Measurements from ENCODE around the gene TSPAN9.

Gene TSPAN9

GRCh38 chr12:3213768-3214167 is 136.6 kb downstream of the TSPAN9 start:
- no peak for DNase-seq

DNA sequence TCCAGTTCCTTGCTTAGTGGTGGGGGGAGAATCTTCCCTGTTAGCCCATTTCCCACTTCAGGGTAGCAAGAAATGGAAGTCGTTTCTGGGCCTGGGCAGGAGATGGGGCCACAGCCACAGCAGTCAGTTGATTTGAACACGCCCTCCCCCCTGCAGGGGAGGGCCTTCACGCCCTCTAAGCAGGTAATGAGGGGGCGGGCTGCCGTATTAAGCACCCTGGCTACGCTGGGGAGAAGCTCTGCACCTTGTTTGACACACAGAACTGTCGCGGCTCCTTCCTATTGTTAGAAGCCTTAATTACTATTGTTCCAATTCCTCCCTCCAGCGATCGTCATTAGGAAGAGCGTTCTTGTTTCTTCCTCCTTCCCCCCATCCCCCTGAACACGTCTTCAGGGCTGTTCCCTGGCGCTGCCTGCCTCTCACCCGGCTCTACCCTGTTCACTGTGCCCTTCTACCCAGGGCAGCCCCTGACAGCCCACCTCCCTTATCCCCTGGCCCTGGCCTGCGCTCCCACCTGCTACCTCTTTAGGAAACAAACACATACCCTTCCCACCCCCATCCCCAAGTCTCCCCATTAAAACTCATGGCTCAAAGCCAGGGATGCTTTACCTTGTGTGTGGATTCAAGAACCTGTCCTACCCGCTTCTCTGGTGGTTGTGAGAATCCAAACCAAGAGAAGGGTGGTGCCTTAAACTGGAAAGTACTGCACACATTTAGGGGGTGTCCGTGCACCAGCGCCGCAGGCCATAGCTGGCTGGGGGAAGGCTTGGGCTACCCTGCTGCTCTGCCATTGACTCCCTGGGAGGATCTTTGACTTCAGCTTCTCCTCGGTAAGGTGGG is 137.6 kb downstream of the TSPAN9 start:
- DNase-seq: no peak

DNA sequence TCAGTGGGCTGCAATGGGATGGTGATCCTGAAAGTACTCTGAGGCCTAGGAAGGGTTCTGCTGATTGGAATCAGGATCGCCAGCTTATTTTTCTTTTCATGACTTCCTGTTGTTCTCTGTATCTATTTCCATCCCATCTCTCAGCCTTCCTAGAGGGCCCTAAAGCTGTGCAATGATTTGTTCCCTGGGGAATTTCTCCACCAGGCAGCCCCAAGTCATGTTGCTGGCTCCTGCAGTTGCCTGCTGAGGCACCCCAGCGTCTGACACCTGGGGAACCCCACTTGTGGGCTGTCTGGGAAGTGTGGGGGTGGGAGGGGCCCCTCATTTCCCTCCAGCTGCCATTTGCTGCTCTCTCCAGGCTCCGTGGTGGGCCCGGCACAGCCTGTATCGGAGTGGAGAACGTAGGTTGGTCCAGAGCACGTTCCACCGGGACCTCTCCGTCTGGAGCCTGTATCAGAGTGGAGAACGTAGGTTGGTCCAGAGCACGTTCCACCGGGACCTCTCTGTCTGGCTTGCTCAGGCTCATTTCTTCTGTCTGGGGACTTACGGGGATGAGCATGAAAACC is 138.3 kb downstream of the TSPAN9 start:
- no peak for DNase-seq

GRCh38 chr12:3216097-3216496 is 138.9 kb downstream of the TSPAN9 start:
- DNase-seq: no peak

DNA sequence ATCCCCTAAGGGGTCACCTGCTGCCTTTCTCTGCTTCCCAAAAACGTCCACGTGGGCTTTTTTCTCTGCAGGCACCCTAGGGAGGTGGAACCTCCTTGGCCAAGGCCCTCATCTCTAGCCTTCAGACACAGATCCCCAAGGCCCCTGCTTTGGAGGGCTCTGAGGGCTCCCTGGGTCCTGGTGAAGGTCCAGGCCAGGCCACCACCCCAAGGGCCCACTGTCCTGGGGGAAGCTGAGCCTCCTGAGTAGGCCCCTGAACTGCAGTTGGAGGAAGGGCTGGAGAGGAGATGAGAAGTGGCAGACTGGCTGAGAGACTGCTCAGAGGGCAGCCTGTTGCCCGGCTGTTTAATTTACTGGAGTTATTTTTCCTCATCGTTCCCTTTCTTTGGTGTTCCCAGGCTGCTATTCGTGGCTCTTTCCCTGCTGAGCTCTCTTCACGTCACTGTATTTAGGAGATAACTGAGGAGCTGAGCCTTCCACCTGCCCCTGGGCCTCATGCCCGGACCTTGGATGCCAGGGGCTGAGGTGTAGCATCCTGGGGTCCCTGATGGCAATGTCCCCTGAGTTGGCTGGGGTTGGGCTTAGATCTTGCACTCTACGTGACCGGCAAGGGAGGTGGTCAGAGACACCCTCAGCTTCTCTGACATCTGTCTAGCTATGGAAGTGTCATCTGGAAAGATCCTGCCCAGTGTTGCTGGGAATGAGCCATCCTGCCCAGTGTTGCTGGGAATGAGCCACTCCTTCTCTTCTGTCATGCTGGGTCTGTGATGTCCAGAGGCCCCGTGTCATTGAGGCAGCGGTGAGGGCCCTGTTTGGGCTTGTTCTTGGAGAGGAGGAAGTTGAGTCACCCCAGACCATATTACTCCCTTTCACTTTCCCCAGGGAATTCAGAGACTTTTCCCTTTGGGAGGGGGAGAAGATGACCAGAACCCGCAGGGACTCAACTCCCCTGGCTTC is 139.8 kb downstream of the TSPAN9 start:
- DNase-seq: no peak

GRCh38 chr12:3217683-3218079 is 140.5 kb downstream of the TSPAN9 start:
- no peak for DNase-seq

- no peak for DNase-seq
These were observed 141.3 kb downstream of the TSPAN9 start for GRCh38 chr12:3218228-3219171.

- no peak for DNase-seq
These were observed 142.1 kb downstream of the TSPAN9 start for GRCh38 chr12:3219233-3219632.

GRCh38 chr12:3220382-3221321 is 143.5 kb downstream of the TSPAN9 start:
- DNase-seq: no peak

DNA sequence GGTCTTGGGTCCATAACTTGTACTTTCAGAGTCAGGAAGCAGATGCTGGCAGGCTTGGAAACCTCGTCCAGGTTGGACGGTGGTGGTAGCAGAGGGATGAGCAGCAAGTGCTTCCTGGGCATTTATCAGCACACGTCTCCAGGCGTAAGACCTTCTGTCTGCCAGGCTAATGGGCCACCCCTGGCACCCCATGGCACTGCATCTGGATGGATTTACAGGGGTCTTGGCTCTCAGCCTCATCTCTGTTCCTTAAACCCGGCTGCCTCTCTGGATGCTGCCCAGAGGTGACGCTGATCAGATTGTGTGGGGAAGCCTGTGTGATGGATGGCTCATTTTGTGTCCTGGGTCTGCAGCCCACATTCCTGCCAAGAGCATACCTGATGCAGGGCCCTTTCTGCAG is 145.1 kb downstream of the TSPAN9 start:
- no peak for DNase-seq

DNA sequence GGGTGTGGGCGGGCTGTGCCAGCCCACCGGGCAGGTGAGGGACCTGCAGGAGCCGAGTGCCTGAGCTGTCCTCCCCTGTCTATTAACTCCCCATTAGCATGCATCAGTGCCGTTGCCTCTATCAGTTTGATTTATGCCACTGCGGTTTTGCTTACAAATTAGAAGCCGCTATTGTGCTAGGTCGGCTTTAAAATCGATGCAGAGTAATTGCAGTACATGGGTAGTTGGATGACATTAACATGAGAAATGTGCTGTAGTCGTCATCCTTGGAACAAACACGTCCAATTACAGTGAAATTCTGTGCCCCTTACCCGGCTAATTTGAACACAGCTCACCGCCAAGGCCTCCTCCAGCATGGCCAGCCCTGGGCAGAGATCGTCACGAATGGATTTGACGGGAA is 145.8 kb downstream of the TSPAN9 start:
- no peak for DNase-seq

DNA sequence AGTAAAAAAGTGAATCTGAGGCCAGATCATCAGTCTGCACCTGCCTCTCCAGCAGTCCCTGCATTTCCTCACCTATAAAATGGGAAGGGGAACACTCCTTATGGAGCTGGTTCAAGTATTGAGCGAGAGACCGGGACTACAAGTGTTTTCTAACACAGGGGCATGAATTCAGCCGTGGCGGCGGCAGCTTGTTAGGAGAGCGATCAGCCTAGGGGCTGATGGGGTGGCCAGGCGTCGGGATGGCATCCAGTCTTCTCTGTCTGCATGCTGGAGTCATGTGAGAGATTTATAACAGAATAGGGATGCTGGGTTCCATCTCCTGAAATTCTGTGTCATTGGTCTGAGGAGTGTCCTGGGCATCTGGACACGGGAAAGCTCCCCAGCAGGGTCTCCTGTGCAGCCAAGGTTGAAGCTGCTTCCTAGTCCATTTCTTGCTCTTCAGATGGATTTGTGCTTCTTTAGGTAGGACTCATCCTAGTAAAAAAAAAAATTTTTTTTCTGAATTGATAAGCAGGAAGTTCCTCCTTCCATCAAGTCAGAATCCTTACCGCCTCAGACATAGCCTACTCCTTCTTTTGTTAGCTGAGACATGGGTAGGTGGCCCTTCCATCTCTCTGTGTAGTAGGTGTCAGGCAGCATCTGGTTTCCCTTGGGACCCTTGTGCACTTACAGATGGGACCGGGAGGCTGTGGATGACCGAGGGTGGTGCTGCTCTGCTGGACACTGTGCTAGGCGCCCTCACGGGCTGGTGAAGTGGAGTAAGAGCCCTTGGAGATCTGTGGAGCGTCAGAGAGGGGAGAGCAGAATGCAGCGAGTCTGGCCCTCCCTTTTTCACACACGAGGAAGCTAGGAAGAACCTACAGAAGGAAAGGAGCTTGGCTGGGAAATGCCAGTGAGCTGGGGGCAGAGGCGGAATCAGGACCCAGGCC is 146.7 kb downstream of the TSPAN9 start:
- DNase-seq: no peak

GRCh38 chr12:3224530-3224903 is 147.3 kb downstream of the TSPAN9 start:
- no peak for DNase-seq

DNA sequence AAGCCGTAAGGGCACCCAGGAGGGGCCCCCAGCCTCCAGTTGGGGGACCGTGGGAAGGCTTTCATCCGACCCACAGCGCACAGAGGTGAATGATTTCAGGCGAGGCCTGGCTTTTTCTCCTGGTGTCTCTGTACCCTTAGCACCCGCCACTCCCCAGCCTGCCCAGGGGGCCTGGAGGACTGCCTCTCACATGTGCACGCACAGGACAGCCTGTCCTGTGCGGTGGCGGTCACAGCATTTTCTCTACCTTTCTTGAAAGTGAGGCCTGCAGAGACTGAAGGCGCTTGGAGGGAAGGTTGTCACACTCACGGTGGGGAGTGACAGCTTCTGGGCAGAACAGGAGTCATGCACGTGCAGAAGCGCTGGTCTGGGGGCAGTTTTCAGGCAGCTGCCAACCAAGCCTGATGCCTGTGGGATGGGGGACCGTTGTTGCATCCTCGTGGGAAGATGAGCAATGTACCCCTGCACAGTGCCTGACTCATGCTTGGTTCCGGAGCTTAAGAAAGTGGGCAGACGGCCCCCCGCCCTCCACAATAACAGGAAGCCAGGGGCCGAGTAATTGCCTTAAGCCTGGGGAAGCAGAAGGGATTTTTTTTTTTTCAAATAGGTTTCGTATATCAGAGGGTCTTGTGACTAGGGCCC is 148.1 kb downstream of the TSPAN9 start:
- no peak for DNase-seq

- no peak for DNase-seq
These were observed 148.6 kb downstream of the TSPAN9 start for GRCh38 chr12:3225796-3226180.

- DNase-seq: no peak
These were observed 149.1 kb downstream of the TSPAN9 start for GRCh38 chr12:3226264-3226663.

DNA sequence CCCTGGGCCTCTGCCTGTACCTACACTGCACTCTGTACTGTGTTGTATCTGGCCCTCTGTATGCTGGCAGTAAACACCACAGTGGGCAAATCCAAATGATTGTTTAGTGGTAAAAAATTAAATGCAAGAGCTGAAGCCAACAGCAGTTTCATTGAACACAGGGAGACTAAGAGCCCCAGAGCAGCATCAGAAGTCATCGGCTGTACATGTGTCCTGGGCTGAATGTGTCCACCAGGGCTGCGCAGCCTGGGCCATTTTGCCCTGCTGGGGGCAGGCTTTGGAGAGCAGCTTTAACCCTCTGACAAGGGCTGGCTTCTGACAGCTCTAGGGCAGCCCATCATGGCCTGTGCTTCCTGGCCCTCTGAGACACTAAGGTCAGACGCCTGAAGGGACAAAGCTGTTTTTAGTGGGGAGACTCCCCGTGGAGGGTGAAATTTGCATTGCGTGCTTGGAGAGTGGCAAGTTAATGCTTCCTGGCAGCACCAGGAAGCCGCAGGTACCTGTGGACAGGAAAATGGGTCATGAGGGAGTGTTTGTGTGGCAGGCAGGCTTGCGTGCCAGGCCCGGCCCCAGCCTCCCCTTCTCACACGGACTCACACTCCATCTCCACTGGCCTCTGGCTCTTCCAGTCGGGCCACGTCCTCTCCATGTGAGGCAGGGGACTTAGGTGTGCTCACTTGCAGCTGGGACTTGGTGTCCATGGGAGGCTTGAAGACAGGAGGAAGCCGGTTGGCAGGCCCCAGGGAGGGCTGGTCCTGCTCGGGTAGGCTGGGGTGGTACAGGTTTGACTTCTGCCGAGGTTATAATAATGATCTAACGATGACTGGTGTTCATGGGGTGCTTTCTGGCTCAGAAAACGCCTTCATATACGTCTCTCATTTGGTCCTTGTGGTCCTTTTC is 150.1 kb downstream of the TSPAN9 start:
- DNase-seq: no peak

DNA sequence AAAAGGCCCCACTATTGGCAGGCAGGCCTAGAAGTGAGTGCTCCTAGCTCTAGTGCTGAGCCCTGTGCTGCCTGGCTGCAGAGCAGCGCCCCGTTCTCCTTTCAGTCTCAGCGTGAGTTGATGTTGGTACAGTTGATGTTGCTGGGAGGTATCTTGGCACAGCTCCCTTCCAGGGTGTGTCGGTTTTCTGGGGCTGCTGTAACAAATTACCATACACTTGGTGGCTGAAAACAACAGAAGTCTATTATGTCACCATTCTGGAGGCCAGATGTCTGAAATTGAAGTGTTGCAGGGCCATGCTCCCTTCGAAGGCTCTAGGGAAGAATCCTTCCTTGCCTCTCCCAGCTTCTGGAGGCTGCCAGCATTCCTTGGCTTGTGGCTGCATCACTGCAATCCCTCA is 151.4 kb downstream of the TSPAN9 start:
- DNase-seq: no peak

- DNase-seq: no peak
These were observed 152.4 kb downstream of the TSPAN9 start for GRCh38 chr12:3229577-3229976.

Measured in activated CD4-positive, CD25-positive, alpha-beta regulatory T cell treated with anti-CD3 and anti-CD28 coated beads, Interleukin-2, amount 50 U/mL, for 72 hours (primary cell).